Measurements from ENCODE around the gene CSNK1G3.

CSNK1G3 gene

GRCh38 chr5:123651234-123651633 lies 139.3 kb downstream of the CSNK1G3 start:
- H3K27ac ChIP-seq = no peak overlapping the region
- no peak for TF ChIP-seq ZFX (IDR thresholded peaks at IDR 0.05)
- no peak for TF ChIP-seq CTCF (conservative IDR thresholded peaks at IDR 0.05)

- H3K27ac ChIP-seq = no peak overlapping the region
- TF ChIP-seq ZFX (IDR thresholded peaks at IDR 0.05) = no peak
- TF ChIP-seq CTCF (conservative IDR thresholded peaks at IDR 0.05) = no peak
These were observed 147.0 kb downstream of the CSNK1G3 start for GRCh38 chr5:123659011-123659410.

GRCh38 chr5:123659495-123659894 lies 147.5 kb downstream of the CSNK1G3 start:
- no peak overlapping the region for H3K27ac ChIP-seq
- no peak for TF ChIP-seq CTCF (conservative IDR thresholded peaks at IDR 0.05)
- no peak for TF ChIP-seq ZFX (IDR thresholded peaks at IDR 0.05)

GRCh38 chr5:123664961-123665360 lies 153.0 kb downstream of the CSNK1G3 start:
- no peak overlapping the region for H3K27ac ChIP-seq
- TF ChIP-seq CTCF (conservative IDR thresholded peaks at IDR 0.05) (no peak), ZFX (IDR thresholded peaks at IDR 0.05) (no peak)

- TF ChIP-seq CTCF (conservative IDR thresholded peaks at IDR 0.05) = peak; percentile 30
- TF ChIP-seq ZFX (IDR thresholded peaks at IDR 0.05) = no peak
- H3K27ac ChIP-seq = no peak overlapping the region
These were observed 153.9 kb downstream of the CSNK1G3 start for GRCh38 chr5:123665822-123666371.

Data from C4-2B (cell line).